Effector CD4-positive, alpha-beta T cell (primary cell): ENCODE measurements around the gene PRKCE.

ENCODE experiments used
- DNase-seq: peaks from one replicate; pipeline ENCODE4 v3.0.0-alpha.2; 2020

Gene PRKCE

DNA sequence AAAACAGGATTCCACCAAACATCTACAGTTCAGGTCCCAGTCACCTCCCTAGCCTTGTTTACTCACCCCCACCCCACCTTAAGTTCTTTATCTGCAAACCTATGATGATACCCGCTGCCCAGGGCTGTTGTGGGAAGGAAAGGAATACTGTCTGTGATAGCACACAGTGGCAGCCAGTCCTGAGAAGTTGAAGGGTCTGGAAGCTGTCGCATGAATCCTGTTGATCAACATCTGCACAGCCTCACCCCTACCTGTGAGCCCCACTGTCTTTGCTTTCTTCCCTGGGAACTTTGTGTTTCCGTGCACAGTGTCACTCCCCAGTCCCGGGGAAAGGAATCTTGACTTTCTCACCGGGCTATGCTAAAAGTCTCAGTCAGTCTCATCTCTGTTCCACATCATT, 485.0 kb downstream of the PRKCE start:
- no peak for DNase-seq

DNA sequence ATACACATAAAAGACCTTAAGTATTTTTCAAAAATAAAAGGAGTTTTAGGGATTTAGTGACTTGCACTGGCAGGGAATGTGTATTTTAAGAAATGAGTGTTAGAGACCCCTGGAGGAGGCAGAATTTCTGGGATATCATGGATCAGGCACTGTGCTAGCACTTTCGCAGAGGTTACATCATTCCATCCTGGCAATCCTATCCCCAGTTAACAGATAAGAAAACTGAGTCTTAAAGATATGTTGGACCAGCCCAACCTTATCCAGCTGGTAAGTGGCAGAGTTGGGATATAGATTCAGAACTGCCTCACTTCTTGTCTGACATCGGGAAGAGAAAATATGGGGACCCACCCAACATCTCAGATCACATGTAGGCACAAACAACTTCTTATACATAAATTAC, 485.5 kb downstream of the PRKCE start:
- no peak for DNase-seq

DNA sequence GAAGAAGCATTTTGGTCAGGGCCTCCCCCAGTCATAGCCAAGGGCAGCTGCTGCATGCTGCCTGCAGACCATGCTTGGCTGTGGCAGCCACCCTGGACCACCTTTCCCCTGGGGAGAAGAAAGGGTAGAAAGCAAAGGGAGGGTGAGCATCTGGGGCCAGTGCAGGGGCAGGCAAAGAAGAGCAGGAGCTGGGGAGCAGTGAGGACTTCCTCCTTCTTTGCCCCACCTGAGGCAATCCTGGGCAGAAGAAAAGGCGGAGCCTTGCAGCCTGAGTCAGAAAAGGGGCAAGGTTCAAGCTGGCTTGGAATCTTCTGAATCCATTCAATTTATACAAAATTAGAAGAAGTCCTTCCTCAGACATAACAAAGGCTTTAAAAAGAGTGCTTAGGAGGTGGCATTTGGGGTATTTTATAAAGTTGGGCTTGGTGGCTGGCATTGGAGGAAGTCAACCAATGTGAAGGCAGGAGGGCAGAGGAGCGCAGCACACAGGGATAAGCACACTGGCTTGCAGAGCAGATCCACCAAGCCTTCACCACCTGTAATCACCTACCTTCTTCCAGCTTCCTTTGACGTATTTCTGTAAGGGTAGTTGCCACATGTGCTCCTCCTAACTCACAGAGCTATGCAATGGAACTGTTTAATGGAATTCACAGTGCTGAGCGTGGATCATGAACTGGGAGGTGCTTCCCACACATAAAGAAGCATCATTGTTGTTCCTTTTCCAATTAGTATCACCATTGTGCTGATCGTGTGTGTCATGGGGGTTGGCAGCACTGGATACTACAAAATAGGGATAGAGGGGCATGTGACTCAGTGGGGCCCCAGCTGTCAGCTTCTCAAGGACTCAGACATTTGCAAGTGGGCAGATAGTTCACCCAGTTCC, 491.3 kb downstream of the PRKCE start:
- no peak for DNase-seq

GRCh38 chr2:46143429-46144132, 492.1 kb downstream of the PRKCE start:
- DNase-seq = no peak

DNA sequence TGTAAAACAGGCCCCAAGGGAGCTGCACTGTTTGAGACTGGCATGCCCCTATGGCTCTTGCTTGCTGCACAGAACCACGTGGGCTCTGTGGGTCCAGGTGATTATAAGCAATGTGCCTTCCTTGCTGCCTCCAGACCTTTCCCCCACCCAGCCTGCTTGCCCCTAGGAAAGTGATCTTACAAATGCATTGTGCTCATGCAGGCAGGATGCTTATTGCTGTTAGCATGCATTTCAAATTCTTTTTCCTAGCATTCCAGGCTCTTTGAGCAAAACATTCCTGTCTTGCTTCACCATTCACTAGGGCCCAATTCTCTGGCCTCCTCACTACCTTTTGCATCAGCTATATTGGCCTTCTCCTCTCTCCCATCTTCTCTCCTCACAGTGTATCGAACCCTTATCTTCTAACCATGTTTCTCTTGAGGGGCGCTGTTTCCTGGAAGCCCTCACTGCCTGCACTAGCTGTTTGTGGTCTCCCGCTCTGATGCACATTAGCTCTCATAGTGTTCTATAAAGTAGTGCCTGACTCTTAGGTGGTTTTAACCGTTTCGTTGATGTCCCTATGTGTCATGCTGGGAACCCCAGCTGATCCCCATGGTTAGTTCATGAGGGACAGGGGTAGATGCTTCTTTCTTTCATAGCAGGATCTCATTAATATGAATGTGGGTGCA, 492.8 kb downstream of the PRKCE start:
- no peak for DNase-seq

DNA sequence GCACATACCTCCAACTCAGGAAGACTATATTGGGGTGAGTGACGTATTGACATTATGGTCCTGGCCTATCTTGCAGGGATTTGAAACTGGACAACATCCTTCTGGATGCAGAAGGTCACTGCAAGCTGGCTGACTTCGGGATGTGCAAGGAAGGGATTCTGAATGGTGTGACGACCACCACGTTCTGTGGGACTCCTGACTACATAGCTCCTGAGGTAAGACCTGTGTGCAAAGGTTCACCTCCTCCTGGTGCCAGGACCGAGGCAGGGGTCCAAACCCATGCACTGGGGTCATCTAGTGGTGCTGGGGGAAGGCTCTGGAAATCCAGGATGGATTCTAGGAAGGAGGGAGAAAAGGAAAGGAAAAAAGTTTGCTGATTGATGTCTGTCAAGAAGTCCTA, 493.5 kb downstream of the PRKCE start:
- no peak for DNase-seq

DNA sequence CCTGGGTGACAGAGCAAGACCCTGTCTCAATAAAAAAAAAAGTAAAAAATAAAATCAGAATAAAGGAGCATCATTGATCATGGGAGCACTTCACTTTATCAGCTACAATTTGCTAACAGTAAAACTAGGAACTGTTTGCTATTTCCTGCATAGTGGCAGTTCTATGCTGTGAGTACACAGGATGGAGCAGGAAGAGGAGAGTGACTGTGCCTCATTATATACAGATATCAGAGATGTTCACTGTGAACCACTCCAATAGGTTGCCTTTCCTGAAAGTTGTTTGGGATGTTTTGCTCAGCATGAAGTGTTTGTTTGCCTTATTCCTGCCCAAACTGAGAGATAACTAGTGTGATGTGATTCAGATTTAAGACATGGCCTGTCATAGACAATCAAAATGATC, 494.4 kb downstream of the PRKCE start:
- DNase-seq = no peak

GRCh38 chr2:46146866-46147502, 495.5 kb downstream of the PRKCE start:
- no peak for DNase-seq

- DNase-seq = no peak
Measured at GRCh38 chr2:46147626-46148368, 496.3 kb downstream of the PRKCE start.

DNA sequence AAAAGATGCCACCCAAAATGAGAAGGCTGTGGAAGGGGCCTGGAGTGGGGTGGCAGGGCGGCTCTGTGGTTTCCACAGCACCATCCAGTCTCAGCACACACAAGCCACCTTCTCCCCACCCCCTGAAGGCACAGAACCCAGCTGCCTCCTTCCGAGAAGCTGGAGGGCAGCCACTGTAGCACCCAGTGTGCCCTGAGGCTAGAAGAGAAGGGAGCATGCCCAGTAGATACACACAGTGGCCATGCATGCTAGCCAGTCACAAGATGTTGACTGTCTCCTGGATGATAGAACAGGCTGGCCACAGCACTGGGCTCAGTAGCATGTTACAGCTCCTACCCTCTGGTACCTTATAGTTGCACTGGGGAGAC, 496.9 kb downstream of the PRKCE start:
- no peak for DNase-seq

GRCh38 chr2:46150445-46150955, 499.0 kb downstream of the PRKCE start:
- DNase-seq = no peak

DNA sequence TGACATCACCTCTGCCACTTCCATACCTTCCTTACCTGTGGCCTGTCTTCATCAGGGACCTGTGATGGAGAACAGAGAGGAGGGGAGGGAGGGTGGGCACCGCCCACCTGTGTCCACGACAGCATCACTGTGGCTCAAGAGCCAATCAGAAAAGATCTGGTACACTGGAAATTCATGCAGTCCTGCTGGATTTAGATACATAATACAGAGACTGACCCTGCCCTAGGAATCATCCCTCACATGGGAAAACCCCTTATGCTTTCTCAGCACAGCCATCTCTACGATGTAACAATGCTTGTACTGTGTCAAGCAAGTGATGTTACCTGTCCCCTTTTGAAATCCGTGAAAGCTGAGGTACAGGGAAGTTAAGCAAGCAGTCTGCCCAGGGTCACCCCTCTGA, 500.1 kb downstream of the PRKCE start:
- no peak for DNase-seq

GRCh38 chr2:46153996-46154753, 502.7 kb downstream of the PRKCE start:
- no peak for DNase-seq

- no peak for DNase-seq
Measured at GRCh38 chr2:46157072-46157965, 505.8 kb downstream of the PRKCE start.

GRCh38 chr2:46157966-46158310, 506.5 kb downstream of the PRKCE start:
- no peak for DNase-seq

DNA sequence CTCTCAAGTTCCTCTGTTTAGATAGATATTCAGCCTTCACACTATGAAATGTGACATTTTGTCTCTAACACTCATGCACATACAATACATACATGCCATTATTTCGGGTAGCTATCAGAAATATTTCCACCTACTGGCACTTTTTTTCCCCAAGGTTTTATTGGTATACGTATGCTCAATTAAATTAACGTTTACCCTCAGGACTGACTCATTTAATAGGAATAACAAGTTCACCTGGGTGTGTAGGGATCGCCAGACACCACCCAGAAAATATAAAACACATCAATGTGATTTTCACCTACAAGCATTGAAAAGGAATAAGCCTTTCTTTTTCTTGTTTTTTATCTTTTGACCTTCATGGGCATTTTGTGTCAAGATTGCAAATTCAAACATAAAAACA, 507.2 kb downstream of the PRKCE start:
- DNase-seq = no peak

- DNase-seq = no peak
Measured at GRCh38 chr2:46160326-46160725, 508.9 kb downstream of the PRKCE start.

DNA sequence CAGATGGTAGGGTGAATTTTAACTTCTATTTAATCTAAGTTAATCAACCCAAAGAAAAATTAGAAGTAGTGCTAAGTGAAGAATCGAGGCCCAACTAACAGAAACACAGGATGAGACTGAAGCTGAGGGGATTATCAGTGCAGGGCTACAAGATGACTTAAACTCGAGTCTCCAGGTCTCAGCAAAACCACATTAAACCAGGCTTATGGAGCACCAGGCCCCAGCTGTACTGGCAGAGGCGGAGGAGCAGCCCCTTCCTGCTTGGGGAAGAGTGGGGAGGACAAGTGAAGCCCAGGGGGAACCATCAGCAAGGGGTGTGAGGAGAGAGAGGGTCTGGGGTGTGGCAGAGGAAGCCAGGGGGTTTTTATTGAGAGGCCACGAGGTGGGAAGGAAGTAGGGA, 509.8 kb downstream of the PRKCE start:
- no peak for DNase-seq

DNA sequence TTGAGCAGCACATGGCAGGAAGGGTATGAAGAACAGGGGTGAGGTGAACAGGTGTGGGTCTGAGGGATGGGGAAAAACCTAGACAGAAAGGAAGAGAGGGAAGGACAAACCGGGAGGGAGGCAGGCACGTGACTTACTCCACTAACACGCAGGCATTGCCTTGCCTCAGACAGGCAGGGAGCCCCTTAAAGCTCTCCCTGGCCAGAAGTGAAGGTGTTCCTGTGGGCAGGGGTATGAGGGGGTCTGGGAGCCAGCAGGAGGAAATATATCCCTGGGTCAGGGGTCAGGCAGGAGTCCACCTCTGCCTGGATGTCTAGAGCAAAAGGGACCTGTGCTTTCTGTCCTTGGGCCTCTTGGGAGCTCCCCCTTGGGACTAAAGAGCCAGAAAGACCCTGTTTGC, 510.4 kb downstream of the PRKCE start:
- no peak for DNase-seq

DNA sequence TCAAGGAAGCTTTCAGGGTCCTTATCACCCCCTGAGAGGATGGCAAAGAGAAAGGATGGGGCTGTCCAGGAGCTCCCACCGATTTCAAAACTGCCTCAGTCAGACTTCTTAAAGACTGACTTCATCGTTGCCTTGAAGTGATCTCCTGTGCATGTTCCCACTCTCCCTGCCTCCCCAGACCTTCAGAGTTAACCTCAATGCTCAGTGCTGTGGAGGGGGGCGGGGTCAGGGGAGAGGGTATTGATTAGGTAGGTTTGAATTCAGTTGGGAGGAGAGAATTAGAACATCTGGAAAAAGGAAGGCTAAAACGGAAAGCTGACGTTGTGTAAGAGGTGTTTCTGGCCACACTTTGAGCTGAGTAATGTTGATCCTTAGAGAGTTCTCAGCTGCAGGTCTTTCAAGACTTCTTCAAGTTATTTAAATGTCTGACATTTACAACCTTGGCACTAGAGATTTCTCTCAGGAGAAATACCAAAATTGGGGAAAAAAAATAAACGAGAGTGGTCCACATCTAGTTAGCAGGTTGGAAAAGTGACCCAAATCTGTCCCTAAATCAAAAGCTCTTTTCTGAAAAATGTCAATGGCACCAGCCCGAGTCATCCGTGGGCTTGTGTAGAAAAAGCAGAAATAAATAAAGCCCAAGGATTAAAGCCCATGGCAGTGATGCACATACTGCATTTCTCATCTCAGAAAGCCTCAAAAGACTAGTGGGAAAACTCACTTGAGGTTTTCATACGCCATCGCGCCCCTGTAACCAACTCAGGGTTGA, 511.0 kb downstream of the PRKCE start:
- no peak for DNase-seq
